ENCODE data around the gene EIF4G2.

Gene EIF4G2

DNA sequence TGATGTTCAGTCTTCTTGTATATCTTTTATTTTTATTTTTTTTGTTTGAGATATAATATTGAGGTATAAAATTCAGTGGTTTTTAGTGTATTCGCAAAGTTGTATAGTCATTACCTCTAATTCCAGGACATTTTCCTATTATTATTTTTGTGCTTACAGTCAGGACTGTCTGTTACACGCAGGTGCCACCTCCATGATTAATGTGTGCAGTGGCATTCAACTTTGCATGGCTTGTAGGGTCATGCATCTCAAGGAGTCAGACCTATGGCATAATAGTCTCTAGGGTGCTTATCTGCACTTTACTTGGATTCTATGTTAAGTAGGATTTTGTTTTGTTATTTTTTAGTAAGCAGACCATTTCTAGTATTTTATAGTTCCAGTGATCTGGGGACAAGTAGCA is 56.7 kb downstream of the EIF4G2 start:
- no peak for DNase-seq (ENCODE audit: low read depth in 2 of 2)
- peak overlapping the region; percentile 93 to 95 for H3K4me3 ChIP-seq (replicated peaks in 1 of 2; ENCODE audit: low read depth in 2 of 2, low read length in 2 of 2)
- TF ChIP-seq, protein P1, sequence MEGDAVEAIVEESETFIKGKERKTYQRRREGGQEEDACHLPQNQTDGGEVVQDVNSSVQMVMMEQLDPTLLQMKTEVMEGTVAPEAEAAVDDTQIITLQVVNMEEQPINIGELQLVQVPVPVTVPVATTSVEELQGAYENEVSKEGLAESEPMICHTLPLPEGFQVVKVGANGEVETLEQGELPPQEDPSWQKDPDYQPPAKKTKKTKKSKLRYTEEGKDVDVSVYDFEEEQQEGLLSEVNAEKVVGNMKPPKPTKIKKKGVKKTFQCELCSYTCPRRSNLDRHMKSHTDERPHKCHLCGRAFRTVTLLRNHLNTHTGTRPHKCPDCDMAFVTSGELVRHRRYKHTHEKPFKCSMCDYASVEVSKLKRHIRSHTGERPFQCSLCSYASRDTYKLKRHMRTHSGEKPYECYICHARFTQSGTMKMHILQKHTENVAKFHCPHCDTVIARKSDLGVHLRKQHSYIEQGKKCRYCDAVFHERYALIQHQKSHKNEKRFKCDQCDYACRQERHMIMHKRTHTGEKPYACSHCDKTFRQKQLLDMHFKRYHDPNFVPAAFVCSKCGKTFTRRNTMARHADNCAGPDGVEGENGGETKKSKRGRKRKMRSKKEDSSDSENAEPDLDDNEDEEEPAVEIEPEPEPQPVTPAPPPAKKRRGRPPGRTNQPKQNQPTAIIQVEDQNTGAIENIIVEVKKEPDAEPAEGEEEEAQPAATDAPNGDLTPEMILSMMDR (IDR thresholded peaks at IDR 0.05; ENCODE audit: low read depth, low read length) = no peak

DNA sequence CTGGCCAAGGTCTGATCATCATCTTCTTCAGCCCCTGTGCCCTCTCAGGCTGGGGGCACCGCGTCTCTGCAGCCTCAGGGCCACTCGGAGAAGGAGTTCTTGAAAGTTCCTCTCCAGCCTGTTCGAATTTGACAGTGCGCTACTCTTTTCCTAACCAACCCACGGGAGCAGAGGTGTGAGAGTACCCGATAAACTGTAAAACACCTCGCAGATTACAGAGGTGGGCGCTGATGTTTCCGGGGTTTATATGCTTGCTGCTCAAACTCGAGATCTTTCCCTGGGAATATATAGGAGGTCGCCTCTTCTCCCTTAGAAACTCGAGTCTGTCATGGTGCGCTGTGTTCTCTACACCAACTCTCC is 57.2 kb downstream of the EIF4G2 start:
- TF ChIP-seq, protein P1 (IDR thresholded peaks at IDR 0.05; ENCODE audit: low read depth, low read length) = no peak
- DNase-seq (ENCODE audit: low read depth in 2 of 2) = peak; percentile 5
- peak overlapping the region; percentile 93 to 95 for H3K4me3 ChIP-seq (replicated peaks in 1 of 2; ENCODE audit: low read depth in 2 of 2, low read length in 2 of 2)

- TF ChIP-seq, protein P1 (IDR thresholded peaks at IDR 0.05; ENCODE audit: low read depth, low read length) = peak; percentile 30
These were observed 57.7 kb downstream of the EIF4G2 start, which contains the start of gene CTR9 for GRCh38 chr11:10750838-10751580. CTR9 (plus strand) TSS chr11:10751246; CDS start chr11:10751413, 167 bp downstream.

DNA sequence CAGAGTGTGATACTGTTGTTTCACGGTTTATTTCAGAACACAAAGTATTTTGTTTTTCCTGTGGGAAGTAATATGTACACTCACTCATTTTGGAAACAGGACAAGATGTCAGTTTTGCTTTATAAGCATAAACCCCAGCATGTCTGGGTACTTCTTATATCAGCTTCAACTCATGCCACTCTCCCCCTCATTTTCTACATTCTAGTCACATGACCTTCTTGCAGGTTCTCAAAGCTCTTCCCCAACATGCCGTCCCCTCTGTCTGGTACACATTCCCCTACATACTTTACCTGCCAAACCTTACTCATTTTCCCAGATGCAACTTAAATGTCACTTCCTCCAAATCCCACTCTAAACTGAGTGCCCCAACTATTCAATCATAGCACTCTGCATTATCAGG is 59.2 kb downstream of the EIF4G2 start:
- DNase-seq (ENCODE audit: low read depth in 2 of 2) = no peak
- TF ChIP-seq, protein P1 (IDR thresholded peaks at IDR 0.05; ENCODE audit: low read depth, low read length) = no peak
- no peak overlapping the region for H3K4me3 ChIP-seq (replicated peaks in 1 of 2; ENCODE audit: low read depth in 2 of 2, low read length in 2 of 2)

More at GRCh38 chr11:10750838-10751580, 57.7 kb downstream of the EIF4G2 start, which contains the start of gene CTR9:
- DNase-seq (ENCODE audit: low read depth in 2 of 2) = peak; percentile 94 to 95
- peak within 1 kb of the TSS; percentile 93 to 95 for H3K4me3 ChIP-seq (replicated peaks in 1 of 2; ENCODE audit: low read depth in 2 of 2, low read length in 2 of 2)

GRCh38 chr11:10747733-10748132 is 61.0 kb downstream of the EIF4G2 start:
- H3K4me3 ChIP-seq (replicated peaks in 1 of 2; ENCODE audit: low read depth in 2 of 2, low read length in 2 of 2) = no peak overlapping the region
- TF ChIP-seq, protein P1 (IDR thresholded peaks at IDR 0.05; ENCODE audit: low read depth, low read length) = no peak

More at GRCh38 chr11:10747733-10748132, 61.0 kb downstream of the EIF4G2 start:
- no peak for DNase-seq (ENCODE audit: low read depth in 2 of 2)

Data from cardiac fibroblast (primary cell).